PC-9 (cell line): ENCODE data around the gene SAMD13. TPM values are rescaled to one million over a fixed set of nuclear protein-coding genes. Genes with fewer than 3 reads are reported as not detected.
A peak's percentile ranks its signal among the peaks of the same experiment; 100 is the strongest.

Experiments used
- BruUV-seq: library from RNA; stranded (reverse); fragments of 400-500 nt; replicated peaks from 2 replicates; lab custom pipeline; 2021; lab: Mats Ljungman, UMichigan
- CTCF ChIA-PET: fragments of 300-600 bp; sonication (Branson Sonifier 250); formaldehyde crosslinking; loops from one replicate; lab custom pipeline; 2022; ENCODE audit warnings: antibody characterized with exemption; lab: Charles Lee
- POLR2A ChIA-PET: fragments of 300-600 bp; sonication (Branson Sonifier 250); formaldehyde crosslinking; loops from one replicate; lab custom pipeline; 2022; ENCODE audit warnings: antibody characterized with exemption; ENCODE audit not compliant: unreplicated experiment; lab: Charles Lee
- DNase-seq, 2 experiments: peaks; one replicate each; pipeline versions ENCODE4 v3.0.0 to v3.0.0-alpha.2; 2015 to 2022; ENCODE audit warnings: mixed read lengths in 1 of 2
- H2AFZ ChIP-seq: fragments of 200-600 bp; sonication (generic); 2 replicates; pipeline ENCODE4 v1.8.1; 2017; ENCODE audit warnings: antibody characterized with exemption
- H3F3A ChIP-seq: fragments of 200-600 bp; sonication (generic); 2 replicates; pipeline ENCODE4 v1.8.1; 2017; ENCODE audit warnings: antibody characterized with exemption, mild to moderate bottlenecking, low read depth; ENCODE audit not compliant: insufficient read depth
- H3K27ac ChIP-seq: fragments of 200-600 bp; sonication (generic); 2 replicates; pipeline ENCODE4 v1.6.1; 2016; ENCODE audit warnings: mixed run types
- H3K27me3 ChIP-seq: fragments of 200-600 bp; sonication (generic); 2 replicates; pipeline ENCODE4 v1.6.1; 2016; ENCODE audit warnings: low read depth, mixed run types; ENCODE audit not compliant: insufficient read depth
- H3K36me3 ChIP-seq: fragments of 200-600 bp; sonication (generic); 2 replicates; pipeline ENCODE4 v1.6.1; 2016; ENCODE audit warnings: low read depth, mixed run types
- H3K4me1 ChIP-seq: fragments of 200-600 bp; sonication (generic); replicated peaks from 2 replicates; pipeline ENCODE4 v1.6.1; 2016; ENCODE audit warnings: mixed run types; ENCODE audit not compliant: insufficient read depth
- H3K4me2 ChIP-seq: fragments of 200-600 bp; sonication (generic); 2 replicates; pipeline ENCODE4 v1.6.1; 2017; ENCODE audit warnings: mixed run types
- H3K4me3 ChIP-seq: fragments of 200-600 bp; sonication (generic); 2 replicates; pipeline ENCODE4 v1.6.1; 2016; ENCODE audit warnings: mixed run types
- H3K79me2 ChIP-seq: fragments of 200-600 bp; sonication (generic); 2 replicates; pipeline ENCODE4 v1.6.1; 2017; ENCODE audit warnings: low read depth, mixed run types
- H3K9me2 ChIP-seq: fragments of 200-600 bp; sonication (generic); 2 replicates; pipeline ENCODE4 v1.8.1; 2017; ENCODE audit warnings: mild to moderate bottlenecking; ENCODE audit not compliant: insufficient read depth
- H3K9me3 ChIP-seq: fragments of 200-600 bp; sonication (generic); 2 replicates; pipeline ENCODE4 v1.8.1; 2016; ENCODE audit warnings: low read depth; ENCODE audit not compliant: insufficient read depth
- H4K20me1 ChIP-seq: fragments of 200-600 bp; sonication (generic); 2 replicates; pipeline ENCODE4 v1.8.1; 2017; ENCODE audit not compliant: insufficient read depth
- EZH2 ChIP-seq: fragments of 200-600 bp; sonication (generic); IDR thresholded peaks from 2 replicates; pipeline ENCODE4 v1.8.0; 2017; ENCODE audit warnings: antibody characterized with exemption, low read depth
- intact Hi-C: fragments of 100-400 bp; cut with micrococcal nuclease; formaldehyde crosslinking; loops from one replicate; pipeline ENCODE4 v1.10.0; 2022; ENCODE audit not compliant: unreplicated experiment
- total RNA-seq: library from RNA; stranded (reverse); gene quantifications from 2 replicates; pipeline ENCODE4 v1.2.3, GENCODE V29; 2021
- TF ChIP-seq, protein P1 (sequence below): fragments of 200-600 bp; sonication (generic); conservative IDR thresholded peaks from 2 replicates; pipeline ENCODE4 v1.6.1; 2017; ENCODE audit warnings: mixed run types, antibody characterized with exemption, mild to moderate bottlenecking, moderate library complexity

SAMD13 gene
- total RNA-seq, 1 experiment from 2014 or later, result 2.5 TPM

- Histone ChIP-seq H3K36me3 (no peaks in the 10 kb centered on the region), H4K20me1 (no peaks in the 10 kb centered on the region), H3F3A (peaks cover 18% of the 10 kb centered on the region), H3K9me2 (no peaks in the 10 kb centered on the region), H3K4me3 (no peak overlapping the region), H3K27ac (peak overlapping the region; percentile 75), H3K4me1 (peaks cover 25% of the 10 kb centered on the region), H3K4me2 (peak overlapping the region; percentile 58), H3K9me3 (peaks cover 5% of the 10 kb centered on the region; the same call in 1 of the 2 replicates), H3K79me2 (no peaks in the 10 kb centered on the region), H3K27me3 (no peaks in the 10 kb centered on the region), H2AFZ (no peak overlapping the region)
- DNase-seq, result no peak
- intact Hi-C loops, result no loop called here
- ChIA-PET CTCF (no interaction called here), POLR2A (no interaction called here)
- no TSS peak for BruUV-seq
- TF ChIP-seq EZH2, result no peak
- TF ChIP-seq, protein P1, sequence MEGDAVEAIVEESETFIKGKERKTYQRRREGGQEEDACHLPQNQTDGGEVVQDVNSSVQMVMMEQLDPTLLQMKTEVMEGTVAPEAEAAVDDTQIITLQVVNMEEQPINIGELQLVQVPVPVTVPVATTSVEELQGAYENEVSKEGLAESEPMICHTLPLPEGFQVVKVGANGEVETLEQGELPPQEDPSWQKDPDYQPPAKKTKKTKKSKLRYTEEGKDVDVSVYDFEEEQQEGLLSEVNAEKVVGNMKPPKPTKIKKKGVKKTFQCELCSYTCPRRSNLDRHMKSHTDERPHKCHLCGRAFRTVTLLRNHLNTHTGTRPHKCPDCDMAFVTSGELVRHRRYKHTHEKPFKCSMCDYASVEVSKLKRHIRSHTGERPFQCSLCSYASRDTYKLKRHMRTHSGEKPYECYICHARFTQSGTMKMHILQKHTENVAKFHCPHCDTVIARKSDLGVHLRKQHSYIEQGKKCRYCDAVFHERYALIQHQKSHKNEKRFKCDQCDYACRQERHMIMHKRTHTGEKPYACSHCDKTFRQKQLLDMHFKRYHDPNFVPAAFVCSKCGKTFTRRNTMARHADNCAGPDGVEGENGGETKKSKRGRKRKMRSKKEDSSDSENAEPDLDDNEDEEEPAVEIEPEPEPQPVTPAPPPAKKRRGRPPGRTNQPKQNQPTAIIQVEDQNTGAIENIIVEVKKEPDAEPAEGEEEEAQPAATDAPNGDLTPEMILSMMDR, result no peak
These were observed 46.7 kb upstream of the SAMD13 start for GRCh38 chr1:84254703-84255238.

DNA sequence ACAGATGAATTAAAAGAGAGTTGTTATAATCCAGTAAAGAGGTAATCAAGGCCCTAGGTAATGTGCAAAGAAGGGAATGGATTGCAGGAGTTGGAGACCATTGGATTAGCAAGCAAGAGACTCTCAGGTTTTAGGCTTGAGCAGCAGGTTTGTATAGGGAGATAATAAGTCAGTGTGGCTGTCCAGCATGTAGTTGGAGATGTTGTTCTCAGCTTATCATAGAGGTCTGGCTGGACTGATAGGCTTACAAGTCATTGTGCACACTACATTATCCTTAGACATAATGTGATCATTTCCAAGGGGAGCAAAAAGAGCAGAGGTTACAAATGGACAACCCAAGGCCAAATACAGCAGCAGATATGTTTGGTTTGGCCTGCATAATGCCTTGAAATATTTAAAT, 45.9 kb upstream of the SAMD13 start:
- Histone ChIP-seq H2AFZ (no peak overlapping the region), H4K20me1 (no peaks in the 10 kb centered on the region), H3K9me2 (no peaks in the 10 kb centered on the region), H3K9me3 (no peaks in the 10 kb centered on the region; the same call in 1 of the 2 replicates), H3K27ac (no peak overlapping the region), H3K4me3 (no peak overlapping the region), H3K4me1 (peaks cover 32% of the 10 kb centered on the region), H3K79me2 (no peaks in the 10 kb centered on the region), H3F3A (peaks cover 21% of the 10 kb centered on the region), H3K27me3 (no peaks in the 10 kb centered on the region), H3K4me2 (no peak overlapping the region), H3K36me3 (no peaks in the 10 kb centered on the region)
- ChIA-PET POLR2A (no interaction called here), CTCF (no interaction called here)
- BruUV-seq, result no TSS peak
- TF ChIP-seq EZH2, result no peak
- TF ChIP-seq, protein P1, result no peak
- intact Hi-C loops, result no loop called here
- DNase-seq, result no peak

GRCh38 chr1:84257617-84258016, 43.9 kb upstream of the SAMD13 start:
- Histone ChIP-seq H3K27me3 (no peaks in the 10 kb centered on the region), H3K9me2 (no peaks in the 10 kb centered on the region), H3K4me3 (no peak overlapping the region), H3F3A (peaks cover 33% of the 10 kb centered on the region), H2AFZ (no peak overlapping the region), H3K4me2 (no peak overlapping the region), H3K79me2 (no peaks in the 10 kb centered on the region), H3K27ac (no peak overlapping the region), H4K20me1 (no peaks in the 10 kb centered on the region), H3K4me1 (peaks cover 46% of the 10 kb centered on the region), H3K9me3 (no peaks in the 10 kb centered on the region; the same call in 1 of the 2 replicates), H3K36me3 (no peaks in the 10 kb centered on the region)
- no peak for DNase-seq
- intact Hi-C loops, result no loop called here
- POLR2A ChIA-PET, result no interaction called here
- CTCF ChIA-PET, result no interaction called here
- no TSS peak for BruUV-seq
- TF ChIP-seq EZH2, result no peak
- TF ChIP-seq, protein P1, result no peak
